Activated T-helper 1 cell treated with anti-CD3 and anti-CD28 coated beads, Interleukin-2, amount 50 U/mL, for 16 hours (primary cell): ENCODE results near the gene EXD3.

Experiments
- DNase-seq, 2 donors: peaks; one replicate each; pipeline ENCODE4 v3.0.0-alpha.2; 2020; ENCODE audit warnings: low read depth in 1 of 2, low spot score in 1 of 2

EXD3 gene

GRCh38 chr9:137433349-137433915 is 10.5 kb upstream of the EXD3 start:
- DNase-seq = no peak

GRCh38 chr9:137432687-137433348 is 9.9 kb upstream of the EXD3 start:
- no peak for DNase-seq

GRCh38 chr9:137431416-137431931 is 8.5 kb upstream of the EXD3 start:
- DNase-seq = no peak

GRCh38 chr9:137430723-137431415 is 7.9 kb upstream of the EXD3 start:
- no peak for DNase-seq

GRCh38 chr9:137429974-137430722 is 7.2 kb upstream of the EXD3 start:
- no peak for DNase-seq

GRCh38 chr9:137429546-137429890 is 6.6 kb upstream of the EXD3 start:
- no peak for DNase-seq

- DNase-seq = no peak
Measured at GRCh38 chr9:137428841-137429545, 6.0 kb upstream of the EXD3 start.

- no peak for DNase-seq
Measured at GRCh38 chr9:137428311-137428630, 5.3 kb upstream of the EXD3 start.

- no peak for DNase-seq
Measured at GRCh38 chr9:137427454-137428310, 4.7 kb upstream of the EXD3 start.

GRCh38 chr9:137426018-137426681 is 3.2 kb upstream of the EXD3 start:
- no peak for DNase-seq

GRCh38 chr9:137423514-137424291 is 741 bp upstream of the EXD3 start:
- no peak for DNase-seq

GRCh38 chr9:137421838-137422603 is 941 bp downstream of the EXD3 start:
- no peak for DNase-seq

GRCh38 chr9:137417161-137418021 is 5.6 kb downstream of the EXD3 start:
- DNase-seq = no peak

- DNase-seq = no peak
Measured at GRCh38 chr9:137416563-137417151, 6.3 kb downstream of the EXD3 start.

- DNase-seq = no peak
Measured at GRCh38 chr9:137416006-137416562, 6.9 kb downstream of the EXD3 start.

GRCh38 chr9:137415451-137415850 is 7.5 kb downstream of the EXD3 start:
- DNase-seq = no peak

GRCh38 chr9:137412431-137412830 is 10.5 kb downstream of the EXD3 start:
- no peak for DNase-seq
